H9 (cell line): ENCODE measurements around the gene GPATCH11. TPM values are rescaled to one million over a fixed set of nuclear protein-coding genes. Genes with fewer than 3 reads are reported as not detected.

Experiments used
- DNase-seq: peaks from one replicate; pipeline ENCODE4 v3.0.0-alpha.2; 2017
- H2AFZ ChIP-seq: one replicate; pipeline ENCODE4 v1.6.1; 2013; ENCODE audit warnings: mild to moderate bottlenecking, low read length, control low read depth, moderate library complexity
- H2AK5ac ChIP-seq: 2 replicates; pipeline ENCODE4 v1.6.1; 2013; ENCODE audit warnings: low read length, control low read depth, mixed read lengths; ENCODE audit not compliant: insufficient read length
- H2BK120ac ChIP-seq: one replicate; pipeline ENCODE4 v1.6.1; 2013; ENCODE audit warnings: low read depth, mild to moderate bottlenecking, low read length, control low read depth, inconsistent platforms; ENCODE audit not compliant: poor library complexity, severe bottlenecking
- H2BK12ac ChIP-seq: 2 replicates; pipeline ENCODE4 v1.6.1; 2013; ENCODE audit warnings: low read length, control low read depth, mixed read lengths, low read depth; ENCODE audit not compliant: insufficient read length
- H2BK15ac ChIP-seq: 2 replicates; pipeline ENCODE4 v1.6.1; 2013; ENCODE audit warnings: low read depth, low read length, control low read depth
- H2BK20ac ChIP-seq: one replicate; pipeline ENCODE4 v1.6.1; 2013; ENCODE audit warnings: low read depth, mild to moderate bottlenecking, low read length, control low read depth, inconsistent platforms; ENCODE audit not compliant: poor library complexity, severe bottlenecking
- H2BK5ac ChIP-seq: 2 replicates; pipeline ENCODE4 v1.6.1; 2013; ENCODE audit warnings: low read length, control low read depth, mixed read lengths; ENCODE audit not compliant: insufficient read length
- H3K14ac ChIP-seq: 2 replicates; pipeline ENCODE4 v1.6.1; 2013; ENCODE audit warnings: low read length, control low read depth; ENCODE audit not compliant: insufficient read depth
- H3K18ac ChIP-seq: 2 replicates; pipeline ENCODE4 v1.6.1; 2013; ENCODE audit warnings: low read depth, mild to moderate bottlenecking, mixed read lengths, low read length, control low read depth; ENCODE audit not compliant: insufficient read length
- H3K23ac ChIP-seq: 2 replicates; pipeline ENCODE4 v1.6.1; 2013; ENCODE audit warnings: low read length, control low read depth, mixed read lengths, low read depth; ENCODE audit not compliant: insufficient read length
- H3K23me2 ChIP-seq: 2 replicates; pipeline ENCODE4 v1.6.1; 2013; ENCODE audit warnings: low read depth, mild to moderate bottlenecking, mixed read lengths, low read length, control low read depth; ENCODE audit not compliant: insufficient read length, poor library complexity, severe bottlenecking
- H3K27ac ChIP-seq: 2 replicates; pipeline ENCODE4 v1.5.1; 2013; ENCODE audit warnings: low read length, control low read depth, mixed read lengths, low read depth; ENCODE audit not compliant: insufficient read length
- H3K27me3 ChIP-seq: 2 replicates; pipeline ENCODE4 v1.6.1; 2013; ENCODE audit warnings: low read length, control low read depth, inconsistent platforms; ENCODE audit not compliant: insufficient read depth
- H3K4ac ChIP-seq: 2 replicates; pipeline ENCODE4 v1.6.1; 2013; ENCODE audit warnings: low read depth, mild to moderate bottlenecking, control low read depth, inconsistent platforms, low read length, moderate library complexity
- H3K4me1 ChIP-seq: 2 replicates; pipeline ENCODE4 v1.6.1; 2013; ENCODE audit warnings: low read length, control low read depth, inconsistent platforms; ENCODE audit not compliant: insufficient read depth
- H3K4me2 ChIP-seq: 2 replicates; pipeline ENCODE4 v1.6.1; 2013; ENCODE audit warnings: low read length, control low read depth, mixed read lengths; ENCODE audit not compliant: insufficient read length, insufficient read depth
- H3K56ac ChIP-seq: 2 replicates; pipeline ENCODE4 v1.6.1; 2013; ENCODE audit warnings: low read depth, mild to moderate bottlenecking, mixed read lengths, low read length, control low read depth; ENCODE audit not compliant: insufficient read length
- H3K79me1 ChIP-seq: 2 replicates; pipeline ENCODE4 v1.6.1; 2013; ENCODE audit warnings: low read depth, mild to moderate bottlenecking, moderate library complexity, low read length, control low read depth, inconsistent platforms; ENCODE audit not compliant: insufficient read depth, poor library complexity, severe bottlenecking
- H3K79me2 ChIP-seq: 2 replicates; pipeline ENCODE4 v1.6.1; 2013; ENCODE audit warnings: low read length, control low read depth, inconsistent platforms; ENCODE audit not compliant: insufficient read depth
- H3K9ac ChIP-seq: 2 replicates; pipeline ENCODE4 v1.6.1; 2013; ENCODE audit warnings: low read length, control low read depth, mixed read lengths; ENCODE audit not compliant: insufficient read length; ENCODE audit errors: extremely low read depth
- H3K9me3 ChIP-seq: one replicate; pipeline ENCODE4 v1.6.1; 2013; ENCODE audit warnings: low read depth, low read length, inconsistent platforms; ENCODE audit not compliant: control insufficient read depth
- H3T11ph ChIP-seq: one replicate; pipeline ENCODE4 v1.6.1; 2013; ENCODE audit warnings: mild to moderate bottlenecking, low read length, control low read depth, inconsistent platforms
- H4K20me1 ChIP-seq: one replicate; pipeline ENCODE4 v1.6.1; 2013; ENCODE audit not compliant: control insufficient read depth, insufficient read length, insufficient read depth
- H4K5ac ChIP-seq: 2 replicates; pipeline ENCODE4 v1.6.1; 2013; ENCODE audit warnings: low read depth, mild to moderate bottlenecking, mixed read lengths, low read length, control low read depth; ENCODE audit not compliant: insufficient read length
- H4K8ac ChIP-seq: replicated peaks from 2 replicates; pipeline ENCODE4 v1.6.1; 2013; ENCODE audit warnings: low read length, control low read depth, mixed read lengths, low read depth; ENCODE audit not compliant: insufficient read length
- H4K91ac ChIP-seq: 2 replicates; pipeline ENCODE4 v1.6.1; 2013; ENCODE audit warnings: low read depth, mild to moderate bottlenecking, moderate library complexity, mixed read lengths, low read length, control low read depth; ENCODE audit not compliant: insufficient read length
- H3K27ac Mint-ChIP-seq, 3 experiments: 2 replicates in 2 of 3; 3 replicates in 1 of 3; pipeline ENCODE4 v1.8.0; 2020 to 2021; ENCODE audit warnings: mixed read lengths in 3 of 3, mild to moderate bottlenecking in 1 of 3, moderate library complexity in 1 of 3
- H3K27me3 Mint-ChIP-seq: 2 replicates; pipeline ENCODE4 v1.8.0; 2021; ENCODE audit warnings: low read depth, mild to moderate bottlenecking, moderate library complexity, mixed read lengths
- H3K36me3 Mint-ChIP-seq, 3 experiments: 2 replicates in 2 of 3; 3 replicates in 1 of 3; pipeline ENCODE4 v1.8.0; 2020 to 2021; ENCODE audit warnings: low read depth in 3 of 3, mixed read lengths in 3 of 3; ENCODE audit not compliant: insufficient read depth in 1 of 3
- H3K4me1 Mint-ChIP-seq, 2 experiments: 2 replicates each; pipeline ENCODE4 v1.8.0; 2020; ENCODE audit warnings: mixed read lengths in 2 of 2
- H3K4me3 Mint-ChIP-seq, 2 experiments: 2 replicates in 1 of 2; 3 replicates in 1 of 2; pipeline ENCODE4 v1.8.0; 2020 to 2021; ENCODE audit warnings: mild to moderate bottlenecking in 2 of 2, mixed read lengths in 2 of 2, moderate library complexity in 1 of 2
- H3K9me3 Mint-ChIP-seq, 2 experiments: 2 replicates in 1 of 2; 3 replicates in 1 of 2; pipeline ENCODE4 v1.8.0; 2020; ENCODE audit warnings: mild to moderate bottlenecking in 2 of 2, mixed read lengths in 2 of 2, moderate library complexity in 1 of 2
- CTCF ChIP-seq: fragments of 200-600 bp; sonication (generic); conservative IDR thresholded peaks from 3 replicates; pipeline ENCODE4 v1.8.0; 2021; ENCODE audit warnings: antibody characterized with exemption, mild to moderate bottlenecking
- WGBS: extraction: QIAGEN DNeasy Blood & Tissue Kit; methylation state at CpG from one replicate; pipeline ENCODE4 v1.1.7; 2013; ENCODE audit warnings: missing lambda C conversion rate, low lambda C conversion rate, mixed read lengths; ENCODE audit not compliant: insufficient read length; ENCODE audit errors: extremely low coverage; 5-methylcytosine and 5-hydroxymethylcytosine counted together
- total RNA-seq: library from RNA; stranded (reverse); gene quantifications from 2 replicates; pipeline ENCODE4 v1.2.1, GENCODE V29; 2021

The GPATCH11 gene
- total RNA-seq, 1 experiment from 2014 or later, result 3.1 TPM

DNA sequence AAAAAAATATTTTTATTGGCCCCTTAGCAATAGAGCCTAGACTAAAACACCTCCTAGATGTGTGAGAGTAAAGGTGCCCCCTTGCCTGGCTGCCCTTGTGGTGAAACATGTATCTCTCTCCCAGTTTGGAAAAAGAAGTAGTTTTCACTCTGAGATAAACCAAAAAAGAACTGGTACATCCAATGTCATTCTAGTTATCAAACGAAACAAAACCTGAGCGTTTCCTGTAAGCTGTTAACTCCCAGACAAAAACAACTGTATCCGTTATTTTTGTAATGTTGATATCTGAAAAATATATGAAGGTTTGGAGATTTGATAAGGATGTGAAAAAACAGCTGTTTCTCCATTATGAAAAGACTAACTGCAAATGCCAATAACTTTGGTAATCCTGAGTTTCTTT lies 24.5 kb upstream of the GPATCH11 start:
- Histone ChIP-seq H2BK20ac (no peak overlapping the region), H4K8ac (no peak overlapping the region), H3K27me3 (no peaks in the 10 kb centered on the region), H4K91ac (no peak overlapping the region), H4K20me1 (no peaks in the 10 kb centered on the region), H3K18ac (no peak overlapping the region), H3K23me2 (no peaks in the 10 kb centered on the region), H3K79me1 (no peaks in the 10 kb centered on the region), H3K14ac (no peak overlapping the region), H3K23ac (no peak overlapping the region), H3K56ac (no peak overlapping the region), H2AK5ac (no peak overlapping the region), H2BK120ac (no peak overlapping the region), H2BK12ac (no peak overlapping the region), H2BK5ac (no peak overlapping the region), H3K9me3 (no peaks in the 10 kb centered on the region), H3K4me1 (no peaks in the 10 kb centered on the region), H4K5ac (no peak overlapping the region), H3K27ac (no peak overlapping the region), H3T11ph (no peak overlapping the region), H2AFZ (no peak overlapping the region), H3K4me2 (no peak overlapping the region), H3K79me2 (no peaks in the 10 kb centered on the region), H3K9ac (no peak overlapping the region), H2BK15ac (no peak overlapping the region), H3K4ac (no peak overlapping the region)
- no peak for TF ChIP-seq CTCF
- no peak overlapping the region for H3K27ac Mint-ChIP-seq
- H3K36me3 Mint-ChIP-seq, result peaks cover 0 to 35% (median 15%) of the 10 kb centered on the region in 3 experiments; a peak in 6 of 7 replicates
- H3K9me3 Mint-ChIP-seq, result no peaks in the 10 kb centered on the region
- WGBS, result no CpG with 5 or more reads among the region's 3 CpGs
- no peak for DNase-seq
- no peaks in the 10 kb centered on the region for H3K4me1 Mint-ChIP-seq
- H3K4me3 Mint-ChIP-seq, result no peak overlapping the region
- no peaks in the 10 kb centered on the region for H3K27me3 Mint-ChIP-seq
